SK-N-SH treated with all-trans-retinoic acid at 6 μM for 48 hours (cell line): ENCODE results near the gene SGK1.
"Not testable (repeated sequence)": the region's sequence is repeated elsewhere in the genome, so short reads cannot be mapped to it uniquely, and the experiment has no call there.

Experiments
- ARNTL ChIP-seq: fragments of 450-650 bp; formaldehyde crosslinking; IDR thresholded peaks from 2 replicates; pipeline ENCODE4 v1.5.0; 2020; ENCODE audit warnings: low read depth, mild to moderate bottlenecking, moderate library complexity, borderline replicate concordance
- BACH2 ChIP-seq: fragments of 250-450 bp; sonication (Bioruptor Pico); IDR thresholded peaks from 2 replicates; pipeline ENCODE4 v1.9.0; 2021; ENCODE audit warnings: mild to moderate bottlenecking, borderline replicate concordance
- CSDC2 ChIP-seq: fragments of 250-450 bp; sonication (Bioruptor Pico); IDR thresholded peaks from 2 replicates; pipeline ENCODE4 v1.5.0; 2020; ENCODE audit warnings: mild to moderate bottlenecking, moderate library complexity
- CSRNP3 ChIP-seq: fragments of 250-450 bp; sonication (Bioruptor Pico); IDR thresholded peaks from 2 replicates; pipeline ENCODE4 v1.5.1; 2021; ENCODE audit warnings: mild to moderate bottlenecking, moderate library complexity
- OSR1 ChIP-seq: fragments of 250-450 bp; sonication (Bioruptor Pico); IDR thresholded peaks from 2 replicates; pipeline ENCODE4 v1.8.0; 2022; ENCODE audit warnings: moderate library complexity, mild to moderate bottlenecking, inconsistent platforms
- PATZ1 ChIP-seq: fragments of 250-450 bp; sonication (Bioruptor Pico); IDR thresholded peaks from 2 replicates; pipeline ENCODE4 v1.8.0; 2020; ENCODE audit warnings: mild to moderate bottlenecking, moderate library complexity, borderline replicate concordance
- RARB ChIP-seq: fragments of 250-450 bp; sonication (Bioruptor Pico); IDR thresholded peaks from 2 replicates; pipeline ENCODE4 v1.8.0; 2021; ENCODE audit warnings: mild to moderate bottlenecking, moderate library complexity
- ZC3H10 ChIP-seq: fragments of 250-450 bp; sonication (Bioruptor Pico); IDR thresholded peaks from 2 replicates; pipeline ENCODE4 v1.5.1; 2021; ENCODE audit warnings: mild to moderate bottlenecking, moderate library complexity
- ZFP3 ChIP-seq: fragments of 250-450 bp; sonication (Bioruptor Pico); IDR thresholded peaks from 2 replicates; pipeline ENCODE4 v1.5.0; 2020; ENCODE audit warnings: mild to moderate bottlenecking, moderate library complexity
- ZFP30 ChIP-seq: fragments of 450-650 bp; formaldehyde crosslinking; IDR thresholded peaks from 2 replicates; pipeline ENCODE4 v1.5.0; 2022; ENCODE audit warnings: mild to moderate bottlenecking, moderate library complexity
- ZNF565 ChIP-seq: fragments of 450-650 bp; formaldehyde crosslinking; conservative IDR thresholded peaks from 2 replicates; pipeline ENCODE4 v1.5.0; 2020; ENCODE audit warnings: low read depth, mild to moderate bottlenecking, moderate library complexity
- ZNF70 ChIP-seq: fragments of 450-650 bp; formaldehyde crosslinking; IDR thresholded peaks from 2 replicates; pipeline ENCODE4 v1.5.0; 2020; ENCODE audit warnings: mild to moderate bottlenecking, moderate library complexity
- ZNF8 ChIP-seq: fragments of 450-650 bp; formaldehyde crosslinking; IDR thresholded peaks from 2 replicates; pipeline ENCODE4 v1.5.0; 2020; ENCODE audit warnings: mild to moderate bottlenecking, moderate library complexity

- TF ChIP-seq OSR1 (CRISPR knock-in tag); BACH2 (CRISPR knock-in tag); ZNF8 (CRISPR knock-in tag); CSRNP3 (CRISPR knock-in tag); CSDC2 (CRISPR knock-in tag); PATZ1 (CRISPR knock-in tag); ZFP30 (CRISPR knock-in tag); RARB (CRISPR knock-in tag); ZNF70; ZC3H10 (CRISPR knock-in tag); ZNF565 (CRISPR knock-in tag); ZFP3; ARNTL (CRISPR knock-in tag): not testable (repeated sequence)
These were observed 136.7 kb downstream of the SGK1 start for GRCh38 chr6:134181251-134181650.
